ENCODE measurements around the gene TSR3.
A peak's percentile ranks its signal among the peaks of the same experiment; 100 is the strongest.

The TSR3 gene

DNA sequence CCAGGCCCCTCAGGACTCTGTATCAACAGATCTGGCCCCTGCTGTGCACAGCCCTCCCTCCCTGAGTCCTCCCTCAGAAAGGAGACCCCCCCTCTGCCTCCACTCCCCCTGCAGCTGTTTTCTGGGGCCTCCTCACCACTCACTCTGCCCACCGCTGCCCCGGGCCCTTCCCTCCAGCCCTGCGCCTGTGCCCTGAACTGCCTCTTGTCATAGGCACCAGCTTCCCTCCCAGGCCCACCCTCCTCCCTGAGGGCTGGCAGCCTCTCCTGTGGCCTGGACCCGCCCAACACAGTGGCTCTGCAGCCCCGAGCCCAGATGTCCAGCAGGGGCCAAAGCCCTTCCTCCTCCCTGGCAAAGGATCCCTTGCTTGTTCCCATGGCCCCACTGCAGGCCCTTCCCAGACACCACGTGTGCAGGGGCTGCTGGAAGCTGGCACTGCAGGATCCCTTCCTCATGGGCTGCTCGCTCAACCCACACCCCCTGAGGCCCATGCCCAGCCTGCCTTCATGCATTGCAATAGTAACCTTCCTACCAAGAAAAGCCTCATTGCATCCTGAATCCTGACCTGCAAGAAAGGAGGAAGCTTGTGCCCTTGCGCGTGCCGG lies 25.8 kb upstream of the TSR3 start:
- no peak for DNase-seq (ENCODE audit: low read depth)

GRCh38 chr16:1375741-1376410 lies 24.2 kb upstream of the TSR3 start:
- no peak for DNase-seq (ENCODE audit: low read depth)

DNA sequence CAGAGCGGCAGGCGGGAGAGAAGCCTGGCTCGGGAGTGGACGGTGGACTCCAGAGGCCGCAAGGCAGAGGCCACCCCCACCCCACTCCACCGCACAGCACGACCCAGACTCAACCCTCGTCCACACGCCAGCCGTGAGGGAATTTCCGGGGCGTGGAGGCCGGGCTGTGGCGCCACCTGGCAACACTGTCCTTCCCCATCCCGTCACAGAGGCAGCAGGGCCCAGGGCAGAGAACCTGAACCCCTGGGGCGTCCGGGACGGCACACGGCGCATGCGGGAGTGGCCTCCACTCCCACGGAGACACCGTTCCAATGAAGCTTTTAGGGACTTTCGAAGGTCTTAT lies 23.6 kb upstream of the TSR3 start:
- DNase-seq (ENCODE audit: low read depth): no peak

DNA sequence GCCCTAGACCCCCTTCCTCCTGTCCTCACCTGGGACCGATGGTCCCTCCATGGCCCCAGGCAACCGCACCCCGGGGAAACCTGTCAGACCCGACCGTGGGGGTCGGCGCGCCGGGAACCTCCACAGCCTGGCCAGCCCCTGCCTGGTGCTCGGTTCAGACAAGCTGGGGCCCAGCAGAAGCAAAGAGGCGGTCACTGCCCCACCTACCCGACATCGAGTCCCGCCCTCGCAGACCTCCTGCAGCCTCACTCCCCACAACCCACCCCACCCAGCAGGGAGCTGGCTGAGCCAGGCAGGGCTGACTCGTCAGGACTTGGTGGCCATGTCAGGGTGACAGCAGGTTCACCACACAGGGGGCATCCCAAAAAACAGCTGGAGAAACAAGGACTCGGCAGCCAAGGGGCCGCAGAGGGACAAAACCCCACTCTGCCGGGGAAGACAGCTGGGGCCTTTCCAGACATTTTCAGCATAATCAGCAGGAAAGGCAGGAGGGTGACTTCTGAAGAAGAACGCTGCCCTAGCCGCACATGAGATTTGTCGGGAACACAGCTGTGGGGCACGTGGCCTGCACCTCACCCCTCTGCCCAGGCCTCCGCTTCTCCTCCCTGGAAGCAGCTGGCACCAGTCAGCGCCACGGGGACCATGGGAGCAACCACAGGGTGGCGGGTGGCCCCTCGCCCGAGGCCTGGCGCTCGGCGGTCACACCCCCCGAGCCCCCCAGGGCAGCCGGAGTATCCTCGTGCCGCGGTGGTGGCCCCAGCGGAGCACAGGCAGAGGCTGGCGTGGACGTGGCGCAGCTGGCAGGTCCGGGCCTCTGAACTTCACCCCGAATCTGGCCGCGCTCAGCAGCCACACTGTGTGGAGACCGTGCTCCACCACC lies 23.0 kb upstream of the TSR3 start:
- DNase-seq (ENCODE audit: low read depth): no peak

DNA sequence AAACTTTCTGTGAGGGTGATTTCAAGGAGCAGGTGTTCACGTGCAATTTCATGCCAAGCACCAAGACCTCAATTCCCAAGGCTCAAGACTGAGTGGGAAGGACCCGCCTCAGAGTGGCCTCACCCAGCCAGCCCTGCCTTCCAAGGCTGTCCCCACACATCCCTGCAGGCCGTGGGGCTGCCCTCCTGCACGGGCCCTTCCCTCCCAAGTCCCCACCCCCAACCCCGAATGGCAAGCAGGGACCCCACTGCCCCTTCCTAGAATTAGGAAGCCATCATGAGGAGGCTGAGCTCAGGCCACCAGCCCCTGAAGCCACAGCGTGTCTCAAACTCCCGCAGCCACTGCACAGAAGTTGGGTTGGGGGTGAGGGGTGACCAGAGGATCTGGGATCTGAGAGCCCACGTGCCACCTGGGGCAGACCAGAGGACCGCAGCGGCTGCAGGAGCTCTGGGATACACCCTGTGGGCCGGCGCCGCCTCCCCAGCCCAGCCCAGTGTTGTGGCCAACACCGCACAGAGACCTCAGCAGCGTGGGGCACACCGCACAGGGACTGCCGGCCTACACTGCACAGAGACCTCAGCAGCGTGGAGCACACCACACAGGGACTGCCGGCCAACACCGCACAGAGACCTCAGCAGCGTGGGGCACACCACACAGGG lies 20.7 kb upstream of the TSR3 start:
- DNase-seq (ENCODE audit: low read depth): no peak

DNA sequence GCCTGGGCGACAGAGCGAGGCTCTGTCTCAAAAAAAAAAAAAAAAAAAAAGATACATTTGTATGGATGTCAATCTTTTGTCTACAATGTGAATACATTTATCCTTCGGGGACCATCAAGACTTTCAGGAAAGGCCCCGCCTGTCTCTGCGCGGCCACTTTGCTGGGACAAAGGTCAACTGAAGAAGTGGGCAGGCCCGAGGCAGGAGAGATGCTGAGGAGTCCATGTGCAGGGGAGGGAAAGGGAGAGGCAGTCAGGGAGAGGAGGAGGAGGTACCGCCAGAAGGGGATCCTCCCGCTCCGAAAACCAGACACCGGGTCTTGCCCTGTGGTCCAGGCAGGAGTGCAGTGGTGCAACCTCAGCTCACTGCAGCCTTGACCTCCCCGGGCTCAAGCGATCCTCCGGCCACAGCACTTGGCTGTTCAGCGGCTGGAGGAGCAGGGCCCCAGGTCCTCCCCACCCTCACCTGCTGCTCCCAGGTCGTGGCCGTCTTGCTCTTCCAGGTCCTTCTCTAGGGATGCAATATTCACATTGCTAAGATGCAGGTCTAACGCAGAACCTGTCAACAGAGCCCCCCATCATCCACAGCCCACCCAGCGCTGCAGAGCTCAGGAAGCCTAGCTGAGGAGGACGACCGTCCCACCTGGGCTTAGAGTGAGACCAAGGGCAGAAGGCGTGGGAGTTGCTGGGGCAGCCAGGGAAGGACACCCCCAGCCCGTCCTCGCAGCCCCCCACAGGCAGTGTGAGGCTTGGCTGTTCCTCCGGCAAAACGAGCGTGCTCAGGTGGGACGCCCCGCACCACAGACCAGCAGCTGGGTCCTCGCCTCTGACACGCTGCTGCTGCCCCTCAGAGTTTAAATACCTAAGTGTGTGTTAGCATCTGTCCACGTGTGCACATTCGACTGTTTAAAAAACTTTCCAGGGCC lies 19.6 kb upstream of the TSR3 start:
- no peak for DNase-seq (ENCODE audit: low read depth)

DNA sequence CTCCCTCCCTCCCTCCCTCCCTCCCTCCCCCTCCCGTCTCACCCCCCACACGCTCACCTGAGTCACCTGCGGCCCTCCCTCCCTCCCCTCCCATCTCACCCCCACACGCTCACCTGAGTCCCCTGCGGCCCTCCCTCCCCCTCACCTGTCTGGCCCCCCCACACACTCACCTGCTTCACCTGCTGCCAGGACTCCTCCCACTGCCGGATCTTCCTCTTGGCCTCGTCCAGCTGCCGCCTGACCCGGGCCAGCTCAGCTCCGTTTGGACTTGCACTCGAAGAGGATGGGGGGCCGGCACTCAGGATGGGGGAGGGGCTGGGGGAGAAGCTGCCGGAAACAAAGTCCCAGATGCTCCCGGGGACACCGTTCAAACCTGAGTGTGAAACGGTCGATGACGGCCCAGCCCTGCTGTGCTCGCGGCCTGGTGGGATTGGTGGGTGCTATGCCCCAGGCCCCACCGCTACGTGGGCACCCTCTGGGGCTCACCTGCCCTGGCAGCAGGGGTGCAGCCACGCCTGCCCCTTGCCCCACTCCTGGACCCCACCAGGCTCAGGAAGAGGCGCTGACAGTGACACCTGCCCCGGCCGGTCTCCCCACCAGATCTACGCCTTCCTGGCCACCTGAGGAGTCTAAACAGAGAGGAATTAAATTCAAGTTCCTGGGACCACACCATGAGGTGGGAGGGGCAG lies 16.0 kb upstream of the TSR3 start:
- DNase-seq (ENCODE audit: low read depth): no peak

DNA sequence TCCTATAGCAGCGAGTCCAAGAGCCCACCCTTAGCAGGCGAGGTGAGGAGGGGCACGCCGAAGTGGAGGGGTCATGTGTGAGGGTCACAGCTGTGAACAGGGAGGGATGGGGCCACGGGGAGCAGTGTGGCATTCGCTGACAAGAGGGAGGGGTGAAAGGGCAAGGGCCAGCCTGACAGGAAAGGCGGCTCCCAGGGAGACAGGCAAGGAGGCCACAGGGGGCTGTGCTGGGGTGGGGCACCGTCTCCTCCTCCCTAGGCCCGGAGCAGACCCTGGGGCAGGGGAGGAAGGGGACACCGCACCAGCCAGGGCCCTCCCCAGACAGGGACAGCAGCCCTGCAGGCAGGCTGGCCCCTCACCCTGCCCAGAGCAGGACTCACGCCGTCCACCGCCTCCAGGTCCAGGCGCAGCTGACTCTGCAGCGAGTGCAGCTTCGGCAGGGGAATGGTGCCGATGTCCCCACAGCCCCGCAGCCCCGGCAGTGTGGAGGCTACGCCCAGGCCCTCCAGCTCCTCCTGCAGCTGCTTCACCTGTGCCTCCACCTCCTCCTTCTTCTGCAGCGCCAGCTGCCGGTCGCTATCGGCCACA lies 15.1 kb upstream of the TSR3 start:
- DNase-seq (ENCODE audit: low read depth): no peak

- DNase-seq (ENCODE audit: low read depth): no peak
These were observed 14.5 kb upstream of the TSR3 start for GRCh38 chr16:1366060-1366711.

DNA sequence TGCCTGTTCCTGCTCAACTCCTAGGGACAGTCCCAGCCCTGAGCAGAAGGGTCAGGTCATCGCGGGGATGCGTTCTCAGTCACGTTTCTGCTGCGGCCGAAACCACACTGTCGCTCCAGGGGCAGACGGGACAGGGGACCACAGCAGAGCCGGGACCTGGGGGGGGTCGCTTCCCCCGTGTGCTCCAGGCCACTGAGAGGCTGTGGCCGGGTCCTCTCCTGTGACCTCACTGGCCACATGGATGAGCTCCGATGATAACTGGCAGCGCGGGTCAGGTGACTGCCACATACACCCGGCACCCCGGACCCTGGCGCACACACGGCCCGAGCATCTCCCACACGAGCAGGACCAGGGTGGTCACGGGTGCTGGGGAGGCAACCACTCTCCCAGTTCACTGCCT lies 12.8 kb upstream of the TSR3 start:
- DNase-seq (ENCODE audit: low read depth): no peak

- peak; percentile 46 for DNase-seq (ENCODE audit: low read depth)
These were observed 11.9 kb upstream of the TSR3 start for GRCh38 chr16:1363501-1364041.

GRCh38 chr16:1362807-1363206 lies 11.1 kb upstream of the TSR3 start:
- no peak for DNase-seq (ENCODE audit: low read depth)

GRCh38 chr16:1361685-1362360 lies 10.1 kb upstream of the TSR3 start:
- no peak for DNase-seq (ENCODE audit: low read depth)

DNA sequence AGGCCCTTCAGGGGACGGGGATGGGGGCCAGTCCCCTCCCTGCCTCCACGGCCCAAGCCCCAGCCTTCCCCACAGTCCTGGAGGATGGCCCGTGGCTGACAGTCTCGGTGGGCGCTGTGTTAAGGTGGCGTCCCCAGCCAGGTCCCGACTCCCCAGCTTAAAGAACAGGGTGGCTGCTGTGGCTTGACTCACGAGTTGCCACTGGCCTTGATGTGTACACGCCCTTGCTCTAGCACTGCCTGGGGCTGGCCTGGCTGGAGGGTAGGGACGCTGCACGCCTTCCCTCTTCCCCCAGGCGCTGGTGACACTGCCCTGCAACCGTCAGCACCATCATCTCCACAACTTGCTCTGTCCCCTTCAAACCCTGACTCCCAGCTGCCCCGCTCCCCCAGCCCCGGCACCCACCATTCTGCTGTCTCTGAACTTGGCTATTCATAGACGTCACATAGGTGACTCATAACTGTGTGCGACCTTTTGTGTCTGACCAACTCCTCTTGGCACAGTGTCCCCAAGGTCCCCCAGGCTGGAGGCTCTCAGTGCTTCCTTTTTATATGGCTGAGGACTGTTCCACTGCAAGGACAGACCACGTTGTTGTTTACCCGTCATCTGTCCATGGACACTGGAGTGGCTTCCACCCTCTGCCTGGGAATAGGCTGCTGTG lies 6.4 kb upstream of the TSR3 start:
- DNase-seq (ENCODE audit: low read depth): no peak

GRCh38 chr16:1356061-1356900 lies 4.6 kb upstream of the TSR3 start:
- DNase-seq (ENCODE audit: low read depth): no peak

DNA sequence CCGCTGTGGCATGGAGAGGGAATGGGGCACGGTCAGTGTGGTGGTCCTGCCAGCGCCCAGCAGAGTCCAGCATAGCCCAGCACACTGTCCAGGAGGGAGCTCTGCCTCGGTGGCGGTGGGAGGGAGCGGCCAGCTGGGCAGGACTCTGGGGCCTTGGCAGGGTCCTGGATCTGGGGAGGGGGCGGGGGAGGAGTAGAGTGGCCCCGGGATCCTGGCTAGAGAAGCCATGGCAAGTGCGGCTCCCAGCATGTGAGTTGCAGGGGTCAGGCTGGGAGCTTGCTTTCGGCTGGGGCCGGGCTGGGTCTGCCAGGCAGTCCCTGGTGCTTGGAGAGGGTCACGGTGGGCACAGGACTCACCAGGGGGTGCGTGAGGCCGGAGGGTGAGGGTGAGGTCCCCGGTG lies 3.9 kb upstream of the TSR3 start:
- no peak for DNase-seq (ENCODE audit: low read depth)

GRCh38 chr16:1354815-1355540 lies 3.3 kb upstream of the TSR3 start:
- no peak for DNase-seq (ENCODE audit: low read depth)
